ENCODE data around the gene AP1M1.

Gene AP1M1

DNA sequence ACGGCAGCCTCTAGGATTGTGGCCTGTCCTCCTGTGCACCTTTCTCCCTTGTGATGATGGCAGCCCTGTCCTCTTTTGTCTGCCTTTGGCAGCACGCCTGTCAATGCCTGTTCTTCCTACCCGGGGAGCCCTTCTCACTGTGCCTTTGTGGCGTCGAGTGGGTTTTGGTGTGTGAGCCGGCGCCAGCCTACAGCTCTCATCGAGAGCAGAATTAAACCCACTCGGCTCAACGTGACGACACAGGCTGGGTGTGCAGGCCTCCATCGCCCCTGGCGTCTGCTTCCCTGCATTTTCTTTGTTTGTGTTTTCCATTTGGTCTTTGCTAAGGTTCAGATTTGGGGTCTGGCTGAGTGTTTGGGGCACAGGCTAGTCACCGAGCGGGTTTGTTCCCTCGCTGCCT is 34.4 kb downstream of the AP1M1 start:
- no peak for DNase-seq (ENCODE audit: low read depth in 2 of 2)

DNA sequence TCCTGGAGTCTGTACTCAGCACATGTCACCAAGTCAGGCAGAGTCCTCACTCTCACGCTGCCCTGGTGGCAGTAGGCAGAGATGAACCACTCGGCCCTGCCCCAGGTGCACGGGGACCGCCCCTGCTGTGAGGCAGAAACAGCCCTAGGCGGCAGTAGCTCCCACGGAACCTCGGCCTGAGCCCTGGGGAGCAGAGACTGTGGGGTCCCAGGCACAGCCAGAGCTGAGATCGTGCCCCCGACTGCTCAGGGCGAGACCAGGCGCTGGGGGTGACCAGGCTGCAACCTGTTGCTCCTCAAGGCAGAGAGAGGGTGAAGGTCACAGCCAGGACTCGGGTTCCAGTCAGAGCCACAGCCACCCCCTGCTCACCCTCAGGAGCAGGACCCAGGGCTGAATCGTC is 34.9 kb downstream of the AP1M1 start:
- DNase-seq (ENCODE audit: low read depth in 2 of 2): no peak

DNA sequence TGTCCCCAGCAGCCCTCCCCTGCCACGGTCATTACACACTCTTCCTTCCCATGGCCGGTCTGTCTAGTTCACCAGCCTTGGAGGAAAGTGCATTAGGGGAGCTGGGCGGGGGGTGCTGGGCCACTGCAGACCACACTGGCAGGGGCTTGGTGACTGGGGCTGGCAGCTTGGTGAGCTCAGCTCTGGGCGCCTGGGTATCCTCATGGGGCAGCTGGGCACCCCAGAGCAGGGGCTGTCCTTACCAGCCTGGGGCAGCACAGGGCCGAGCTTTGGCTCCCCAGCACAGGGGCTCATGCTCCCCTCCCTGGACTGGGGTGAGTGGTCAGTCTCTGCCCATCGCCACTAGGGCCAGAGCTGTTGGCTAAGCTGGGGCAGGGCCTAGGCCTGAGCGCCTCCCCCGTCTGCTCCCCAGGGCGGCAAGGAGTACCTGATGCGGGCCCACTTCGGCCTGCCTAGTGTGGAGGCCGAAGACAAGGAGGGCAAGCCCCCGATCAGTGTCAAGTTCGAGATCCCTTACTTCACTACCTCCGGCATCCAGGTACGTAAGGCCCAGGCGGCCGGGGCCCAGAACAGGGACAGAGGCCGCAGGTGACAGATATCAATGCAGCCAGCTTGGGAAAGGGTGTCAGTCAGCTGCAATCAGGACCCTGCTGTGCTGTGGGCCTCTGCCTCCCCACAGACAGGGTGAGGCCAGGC is 35.5 kb downstream of the AP1M1 start:
- no peak for DNase-seq (ENCODE audit: low read depth in 2 of 2)

DNA sequence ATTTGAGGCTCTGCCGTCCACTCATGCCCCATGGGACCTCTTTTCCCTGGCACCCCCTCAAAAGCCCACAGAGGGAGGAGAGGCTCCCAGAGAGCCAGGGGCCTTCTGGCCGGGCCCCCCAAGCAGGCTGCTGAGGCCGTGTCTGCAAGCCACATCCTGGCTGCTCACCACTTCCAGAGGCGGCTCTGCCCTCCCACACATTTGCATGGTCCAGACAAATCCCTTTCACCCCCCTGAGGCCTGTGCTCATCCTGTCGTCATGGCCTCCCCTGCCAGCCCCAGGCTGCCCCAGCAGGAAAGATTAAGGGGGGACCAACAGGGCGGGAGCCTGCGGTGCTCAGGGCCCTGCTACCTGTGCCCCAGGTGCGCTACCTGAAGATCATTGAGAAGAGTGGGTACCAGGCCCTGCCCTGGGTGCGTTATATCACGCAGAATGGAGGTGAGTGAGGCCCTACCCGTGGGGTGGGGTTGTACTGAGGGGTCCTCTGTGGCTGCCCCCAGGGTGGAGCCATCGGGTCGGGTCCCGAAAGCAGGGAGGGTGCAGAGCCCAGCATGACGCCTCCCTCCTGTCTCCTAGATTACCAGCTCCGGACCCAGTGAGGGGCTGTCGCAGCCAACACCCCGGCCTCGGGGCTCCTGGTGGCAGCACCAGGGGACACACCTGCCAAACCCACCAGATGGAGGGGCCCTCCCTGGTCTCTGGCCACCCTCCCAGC is 36.3 kb downstream of the AP1M1 start:
- DNase-seq (ENCODE audit: low read depth in 2 of 2): no peak

DNA sequence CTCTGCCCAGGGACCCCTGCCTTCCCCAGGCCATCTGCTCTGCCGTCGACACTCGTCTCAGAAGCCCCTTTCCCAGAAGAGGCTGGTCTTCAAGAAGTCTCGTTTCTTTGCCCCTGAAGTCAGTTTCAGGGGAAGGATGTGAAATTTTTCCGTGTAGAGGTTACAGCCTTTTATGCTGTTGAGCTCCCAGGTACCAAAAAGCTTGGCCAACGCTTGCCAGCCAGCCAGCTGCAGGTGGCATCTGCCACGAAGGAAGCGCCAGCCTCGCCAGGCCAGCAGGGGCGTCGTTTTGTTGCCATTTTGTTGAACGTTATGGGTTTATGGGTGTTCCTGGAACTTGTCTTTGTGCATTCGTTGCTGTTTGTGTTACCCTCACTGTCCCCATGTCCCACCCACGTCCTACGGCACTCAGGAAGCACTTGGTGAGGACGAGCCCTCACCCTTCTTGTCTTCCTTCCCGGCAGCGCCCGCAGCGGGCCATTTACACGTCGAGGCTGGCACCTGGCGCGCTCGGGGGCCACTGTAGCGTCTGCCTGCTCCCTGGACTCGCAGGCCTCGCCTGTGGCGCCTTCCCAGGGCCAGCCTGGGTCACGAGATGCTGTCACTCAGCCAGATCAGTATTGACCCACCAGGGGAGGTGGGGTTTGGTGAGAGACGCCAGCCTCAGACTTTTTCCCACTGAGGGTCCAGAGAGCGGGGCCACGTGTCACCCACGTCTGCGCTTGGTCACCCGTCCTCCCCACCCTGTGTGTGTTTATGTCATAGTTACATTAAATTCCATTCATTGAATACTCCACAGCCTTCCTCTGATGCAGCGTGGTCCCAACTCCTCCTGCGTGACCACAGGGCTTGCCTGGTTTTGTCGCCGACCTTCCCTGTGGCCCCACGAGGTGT is 37.1 kb downstream of the AP1M1 start:
- DNase-seq (ENCODE audit: low read depth in 2 of 2): no peak

DNA sequence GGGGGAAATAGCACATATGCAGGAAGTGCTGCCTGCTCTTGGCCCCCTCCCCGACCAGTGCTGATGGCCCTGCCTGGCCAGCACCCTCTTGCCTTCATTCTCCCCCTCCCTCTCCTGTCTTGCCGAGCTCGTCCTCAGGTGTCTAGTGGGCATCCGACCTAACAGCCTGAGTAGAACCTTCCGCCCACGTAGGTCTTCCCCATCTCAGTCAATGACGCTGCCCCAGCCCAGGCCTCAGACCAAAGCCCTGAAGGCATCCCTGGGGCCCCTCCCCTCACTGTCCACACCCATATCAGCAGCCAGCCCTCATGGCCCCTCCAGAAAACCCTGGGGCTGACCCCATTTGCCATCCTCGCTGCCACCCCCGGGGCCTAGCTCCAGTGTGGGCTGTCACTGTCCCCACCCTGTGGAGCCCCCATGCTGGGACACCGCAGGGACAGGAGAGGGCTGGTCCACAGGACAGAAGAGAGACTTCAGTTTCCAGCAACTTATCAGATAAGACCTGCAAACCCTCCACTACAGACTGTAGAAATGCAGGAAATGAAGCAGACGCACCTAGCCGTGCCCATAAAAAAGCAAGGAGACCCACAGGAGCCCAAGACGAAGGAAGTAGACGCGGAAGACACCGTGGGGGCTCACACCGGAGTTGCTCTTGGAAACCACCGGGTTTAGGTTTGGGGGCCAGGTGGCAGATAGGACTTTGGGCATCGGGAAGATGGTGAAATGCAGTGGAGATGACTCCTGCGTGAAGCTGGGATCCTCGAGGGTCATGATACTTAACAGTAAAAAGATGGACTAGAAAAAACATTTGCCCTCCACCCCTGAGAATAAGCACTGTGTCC is 38.3 kb downstream of the AP1M1 start:
- no peak for DNase-seq (ENCODE audit: low read depth in 2 of 2)

DNA sequence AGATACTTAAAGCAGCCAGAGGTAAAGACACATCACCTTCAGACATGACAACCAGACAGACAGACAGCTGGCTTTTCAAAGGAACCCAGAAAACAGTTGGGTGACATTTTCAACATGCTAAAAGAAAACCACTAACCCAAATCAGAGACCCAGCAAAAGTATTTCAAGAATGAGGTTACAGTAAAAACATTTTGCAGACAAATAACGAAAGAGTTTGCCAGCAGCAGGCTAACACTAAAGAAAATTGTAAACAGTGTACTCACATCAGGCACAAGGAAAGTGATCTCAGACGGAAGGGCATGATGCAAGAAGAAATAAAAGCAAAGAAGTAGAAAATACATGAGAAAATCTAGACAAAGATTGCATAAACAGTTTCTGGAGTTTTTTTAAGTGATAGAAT is 46.4 kb downstream of the AP1M1 start:
- no peak for DNase-seq (ENCODE audit: low read depth in 2 of 2)

DNA sequence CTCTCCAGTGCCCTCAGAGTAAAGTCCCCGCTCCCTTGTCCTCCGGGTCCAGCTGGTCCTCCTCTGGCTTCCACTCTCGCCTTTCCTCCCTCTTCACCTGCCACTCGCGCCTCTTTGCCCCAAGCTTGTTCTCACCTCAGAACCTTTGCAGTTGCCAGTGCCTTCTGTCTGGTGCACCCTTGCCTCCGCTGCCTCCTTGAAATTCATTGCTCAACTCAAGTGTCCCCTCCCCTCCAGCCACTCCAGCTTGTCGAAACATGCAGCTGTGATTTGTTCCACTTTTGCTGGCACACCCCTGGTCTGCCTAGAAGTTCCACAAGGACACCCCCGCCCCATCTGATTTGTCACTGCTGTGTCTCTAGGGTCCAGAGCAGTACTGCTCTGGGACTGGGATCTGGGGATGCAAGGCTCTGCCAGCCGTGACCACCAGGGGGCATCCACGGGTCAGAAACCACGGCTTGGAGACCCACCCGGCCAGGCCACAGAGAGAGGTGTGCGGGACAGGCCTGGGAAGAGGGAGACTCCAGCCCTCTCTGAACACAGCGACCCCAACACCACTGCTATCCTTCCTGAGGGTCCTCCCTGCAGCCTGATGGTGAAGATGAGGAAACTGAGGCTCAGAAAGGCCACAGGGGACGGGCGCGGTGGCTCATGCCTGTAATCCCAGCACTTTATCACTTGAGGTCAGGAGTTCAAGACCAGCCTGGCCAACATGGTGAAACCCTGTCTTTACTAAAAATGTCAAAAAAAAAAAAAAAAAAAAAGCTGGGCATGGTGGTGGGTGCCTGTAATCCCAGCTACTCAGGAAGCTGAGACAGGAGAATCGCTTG is 49.9 kb downstream of the AP1M1 start:
- peak in 1 of 2 experiments; percentile 28 for DNase-seq (ENCODE audit: low read depth in 2 of 2)

DNA sequence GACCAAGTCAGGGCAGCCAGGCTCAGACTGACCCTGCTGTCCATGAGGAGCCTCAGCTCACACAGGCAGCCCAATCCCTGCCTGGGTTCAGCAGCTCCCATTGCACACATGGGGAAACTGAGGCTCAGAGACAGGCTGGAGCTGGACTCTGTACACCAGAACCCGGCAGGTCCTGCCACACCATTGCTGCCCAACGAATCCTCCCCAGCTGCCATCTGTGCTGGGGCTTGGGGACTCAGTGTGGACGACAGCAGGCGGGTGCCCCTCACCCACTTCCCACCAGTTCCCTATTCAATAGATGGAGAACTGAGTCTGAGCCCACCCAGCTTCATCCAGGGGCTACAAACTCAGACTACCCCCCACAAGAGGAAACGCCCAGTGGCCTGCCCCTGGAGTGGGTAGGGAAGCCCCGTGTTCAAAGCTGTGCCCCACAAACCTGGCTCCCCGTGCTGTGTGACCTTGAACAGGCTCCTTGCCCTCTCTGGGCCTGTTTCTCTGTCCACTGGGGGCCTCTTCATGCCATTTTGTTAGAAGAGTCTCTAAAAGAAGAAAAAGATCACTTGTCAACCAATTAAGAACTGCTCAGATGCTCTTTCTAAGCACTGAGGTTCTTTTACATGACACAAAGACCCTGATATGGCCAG is 50.8 kb downstream of the AP1M1 start:
- no peak for DNase-seq (ENCODE audit: low read depth in 2 of 2)

DNA sequence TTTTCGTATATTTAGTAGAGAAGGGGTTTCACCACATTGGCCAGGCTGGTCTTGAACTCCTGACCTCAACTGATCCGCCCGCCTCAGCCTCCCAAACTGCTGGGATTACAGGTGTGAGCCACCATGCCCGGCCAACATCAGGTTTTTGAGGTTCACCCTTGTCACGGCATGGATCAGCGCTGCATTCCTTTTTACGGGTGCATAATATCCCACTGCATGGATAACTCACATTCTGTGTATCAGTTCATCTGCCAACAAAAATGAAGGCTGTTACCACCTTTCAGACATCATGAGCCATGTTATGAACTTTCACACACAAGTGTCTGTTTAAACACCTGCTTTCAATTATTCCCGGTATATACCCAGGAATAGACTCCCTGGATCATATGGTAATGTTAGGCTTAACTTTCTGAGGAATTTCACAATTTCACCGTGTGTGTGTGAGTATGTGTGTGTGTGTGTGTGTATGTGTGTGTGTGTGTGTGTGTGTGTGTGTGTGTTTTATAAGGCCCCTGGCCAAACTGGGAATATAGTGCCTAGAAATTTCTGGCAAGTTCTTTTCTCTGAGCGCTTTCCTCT is 52.2 kb downstream of the AP1M1 start:
- peak; percentile 61 to 74 for DNase-seq (ENCODE audit: low read depth in 2 of 2)

DNA sequence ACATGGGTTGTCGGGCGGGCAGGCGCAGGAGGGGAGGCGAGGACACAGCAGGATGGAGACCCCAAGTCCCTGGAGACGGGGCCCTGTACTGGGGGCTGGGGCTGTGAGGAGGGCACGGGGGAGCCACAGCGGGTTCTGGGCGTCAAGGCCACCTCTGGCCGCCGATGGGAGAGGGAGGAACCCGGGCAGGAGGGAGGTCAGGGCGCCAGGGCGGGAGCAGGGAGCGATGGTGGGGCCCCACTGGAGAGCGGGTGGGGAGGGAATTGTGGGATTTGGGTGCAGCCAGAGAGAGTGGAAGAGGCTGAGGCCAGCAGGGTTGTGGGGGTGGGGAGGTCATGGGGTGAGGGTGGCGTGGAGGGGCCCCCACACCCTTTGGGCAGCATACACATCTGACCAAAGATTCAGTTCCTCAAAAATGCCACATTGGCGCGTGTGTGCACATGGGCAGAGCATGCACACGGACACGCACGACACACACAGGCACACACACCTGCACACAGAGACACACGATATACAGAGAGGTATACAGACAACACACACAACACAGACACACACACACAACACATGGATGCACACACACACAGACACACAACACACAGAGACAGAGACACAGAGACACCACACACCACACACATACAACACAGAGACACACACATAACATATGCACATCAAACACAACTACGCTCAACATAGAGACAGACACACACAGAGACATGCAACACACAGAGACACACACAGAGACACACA is 54.9 kb downstream of the AP1M1 start:
- DNase-seq (ENCODE audit: low read depth in 2 of 2): no peak

DNA sequence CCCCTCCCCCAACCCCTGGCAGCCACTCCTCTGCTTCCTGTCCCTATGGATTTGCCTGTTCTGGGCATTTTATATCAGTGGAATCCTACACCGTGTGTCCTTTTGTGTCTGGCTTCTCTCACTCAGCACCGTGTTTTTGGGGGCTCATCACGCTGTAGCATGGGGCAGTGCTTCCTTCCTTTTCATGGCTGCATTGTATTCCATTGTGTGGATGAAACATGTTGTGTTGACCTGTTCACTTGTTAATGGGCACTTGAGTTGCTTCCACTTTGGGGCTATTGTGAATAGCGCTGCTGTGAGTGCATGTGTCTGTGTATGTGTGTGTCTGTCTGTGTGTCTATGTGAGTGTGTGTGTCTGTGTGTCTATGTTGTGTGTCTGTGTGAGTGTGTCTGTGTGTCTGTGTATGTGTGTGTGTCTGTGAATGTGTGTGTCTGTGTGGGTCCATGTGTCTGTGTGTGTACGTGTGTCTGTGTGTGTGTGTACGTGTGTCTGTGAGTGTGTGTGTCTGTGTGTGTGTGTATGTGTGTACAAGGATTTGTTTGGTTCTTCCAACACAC is 57.2 kb downstream of the AP1M1 start:
- DNase-seq (ENCODE audit: low read depth in 2 of 2): no peak

DNA sequence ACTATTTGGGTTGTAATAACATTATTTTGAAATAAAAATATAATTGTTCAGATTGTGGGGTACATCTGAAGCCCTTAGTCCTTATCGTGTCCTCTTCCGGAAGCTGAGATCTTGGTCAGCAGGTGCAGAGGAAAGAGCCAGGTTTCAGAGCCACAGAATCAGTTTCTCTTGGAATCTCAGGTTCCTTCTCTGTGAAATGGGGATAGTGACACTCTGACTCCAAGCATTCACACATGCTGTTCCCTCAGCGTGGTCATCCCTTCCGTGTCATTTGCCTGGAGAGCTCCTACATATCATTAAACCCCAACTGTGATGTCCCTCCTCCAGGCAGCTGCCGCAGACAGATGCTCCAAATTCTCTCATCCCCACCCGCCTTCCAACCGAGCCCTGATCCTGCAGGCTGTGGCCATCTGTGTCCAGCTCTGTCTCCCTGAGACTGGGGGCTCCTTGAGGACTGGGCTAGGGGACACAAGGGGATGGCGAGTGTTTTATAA is 59.8 kb downstream of the AP1M1 start:
- DNase-seq (ENCODE audit: low read depth in 2 of 2): no peak

DNA sequence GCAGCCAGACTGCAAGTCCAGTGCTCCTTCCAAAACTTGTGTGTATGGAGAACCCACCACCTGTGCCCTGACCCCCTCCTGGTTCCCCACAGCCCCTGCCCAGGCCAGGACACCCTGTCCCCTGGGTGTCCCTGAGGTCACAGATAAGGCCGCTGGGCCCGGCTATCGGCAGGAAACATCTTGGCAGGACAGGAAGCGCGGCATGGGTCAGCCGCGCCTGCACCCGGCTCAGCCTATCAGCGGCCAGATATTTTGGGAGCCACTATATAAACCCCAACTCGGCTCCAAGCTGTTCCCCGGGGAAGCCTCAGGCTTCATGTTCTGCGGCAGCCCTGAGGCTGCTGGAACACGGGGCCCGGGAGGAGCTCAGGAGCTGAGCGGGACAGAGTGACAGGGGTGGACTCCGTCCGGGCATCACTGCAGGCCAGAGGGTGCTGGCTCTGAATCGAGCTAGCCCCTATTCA is 60.8 kb downstream of the AP1M1 start:
- no peak for DNase-seq (ENCODE audit: low read depth in 2 of 2)

DNA sequence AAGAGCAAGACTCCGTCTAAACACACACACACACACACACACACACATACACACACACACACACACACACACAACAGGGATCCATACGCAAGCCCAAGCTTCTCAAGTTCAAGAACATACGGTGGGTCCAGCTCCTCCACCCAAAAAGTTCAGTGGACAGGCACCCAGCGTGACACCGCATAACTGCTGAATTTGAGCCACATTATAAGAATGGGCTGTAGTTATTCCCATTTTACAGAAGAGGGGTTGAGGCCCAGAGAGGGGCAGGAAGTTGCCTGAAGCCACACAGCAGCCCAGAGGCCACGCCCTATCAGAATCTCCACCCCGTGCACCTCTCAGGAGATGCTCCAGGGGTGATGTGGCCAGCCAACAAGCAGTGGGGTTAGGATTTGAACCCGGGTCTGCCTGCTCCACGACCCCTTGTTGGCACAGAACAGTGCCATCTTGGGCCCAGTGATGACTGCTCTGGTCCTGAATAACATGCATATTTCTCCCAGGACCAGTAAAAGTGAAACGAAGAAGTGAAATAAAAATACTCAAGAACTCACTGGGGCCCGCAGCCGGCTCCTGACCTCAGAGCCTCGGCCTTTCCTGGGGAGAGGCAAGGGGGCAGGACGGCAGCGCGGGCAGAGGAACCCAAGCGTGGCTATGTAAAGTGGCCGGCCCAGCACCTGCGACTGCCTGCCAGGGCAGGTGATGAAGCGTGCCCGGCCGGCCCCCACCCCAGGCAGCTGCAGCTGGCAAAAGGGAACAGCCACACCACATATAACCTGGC is 61.9 kb downstream of the AP1M1 start:
- no peak for DNase-seq (ENCODE audit: low read depth in 2 of 2)

DNA sequence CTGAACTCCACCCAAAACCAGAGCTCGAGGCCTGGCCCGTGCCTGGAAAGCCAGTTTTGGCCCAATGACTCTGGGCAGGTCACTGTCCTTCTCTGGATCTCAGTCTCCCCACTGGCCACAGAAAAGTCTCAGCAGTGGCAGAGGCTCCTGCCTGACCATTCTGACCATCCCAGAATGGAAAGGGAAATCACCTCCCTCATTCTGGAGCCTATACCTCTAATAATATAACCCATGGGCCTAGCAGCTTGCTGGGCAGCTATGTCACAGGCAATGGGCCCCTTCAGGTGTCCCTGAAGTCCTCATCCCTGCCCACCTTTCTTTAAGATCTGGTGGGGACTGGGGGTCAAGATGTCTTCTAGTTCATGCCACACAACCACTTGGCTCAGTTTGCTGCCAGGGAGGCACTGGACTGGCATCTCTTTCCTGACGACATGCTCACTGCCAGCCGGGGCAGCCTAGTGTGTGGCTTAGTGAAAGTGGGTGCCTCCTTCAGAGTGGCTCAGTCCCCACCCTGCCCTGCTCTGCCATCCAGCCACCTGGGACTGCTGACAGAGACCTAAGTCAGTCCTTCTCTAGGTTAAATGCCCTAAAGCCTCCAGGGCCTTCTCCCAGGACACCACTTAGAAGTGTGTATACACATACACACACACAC is 62.6 kb downstream of the AP1M1 start:
- DNase-seq (ENCODE audit: low read depth in 2 of 2): no peak

DNA sequence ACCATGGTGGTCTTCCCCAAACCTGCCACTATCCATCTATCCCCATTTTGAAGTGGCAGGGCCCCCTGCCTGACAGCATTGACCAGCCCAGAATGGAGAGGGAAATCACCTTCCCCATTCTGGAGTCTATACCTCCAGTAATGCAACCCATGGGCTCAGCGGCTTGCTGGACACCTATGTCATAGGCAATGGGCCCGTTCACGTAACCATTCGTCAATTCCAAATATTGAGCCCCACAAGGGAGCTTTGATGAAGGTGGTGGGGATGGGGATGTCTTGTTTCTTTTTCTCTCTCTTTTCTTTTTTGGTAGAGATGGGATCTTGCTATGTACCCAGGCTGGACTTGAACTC is 63.1 kb downstream of the AP1M1 start:
- no peak for DNase-seq (ENCODE audit: low read depth in 2 of 2)

Data from fibroblast of skin of left biceps (primary cell).